A549 (cell line): ENCODE data around the gene FNDC10. TPM values are rescaled to one million over a fixed set of nuclear protein-coding genes. Genes with fewer than 3 reads are reported as not detected.

Experiments used
- ATAC-seq, 2 experiments: fragments of 200-7000 bp in 1 of 2; fragments of >200 bp in 1 of 2; cut with Nextera tagmentation in 1 of 2; cut with Tn5 transposase in 1 of 2; 3 replicates each; pipeline versions ENCODE4 v1.8.0 to v1.9.1; 2018 to 2020; ENCODE audit warnings: mild to moderate bottlenecking in 1 of 2, moderate library complexity in 1 of 2
- CTCF ChIA-PET: fragments of 300-600 bp; sonication (Branson Sonifier 250); formaldehyde crosslinking; extraction: SDS; loops from one replicate; lab custom pipeline; 2021; ENCODE audit warnings: antibody characterized with exemption, inconsistent platforms; lab: Yijun Ruan, JAX
- POLR2A ChIA-PET: fragments of 350-600 bp; formaldehyde crosslinking; extraction: SDS; loops from one replicate; lab custom pipeline; 2021; ENCODE audit warnings: antibody characterized with exemption, inconsistent platforms; lab: Yijun Ruan, JAX
- DNase-seq, 2 experiments: peaks; one replicate each; pipeline versions ENCODE4 v3.0.0 to v3.0.0-alpha.2; 2011 to 2016; ENCODE audit warnings: low read depth in 1 of 2, low spot score in 1 of 2
- FAIRE-seq: peaks from 2 replicates; lab custom pipeline; 2011; peaks lifted over from hg19 to GRCh38; lab: Jason Lieb, UNC
- H3K27ac ChIP-seq, 2 experiments: fragments of >200 bp; sonication (Bioruptor Twin); formaldehyde crosslinking; 3 replicates each; pipeline ENCODE4 v1.5.1; 2016 to 2017
- H3K4me1 ChIP-seq: fragments of >200 bp; sonication (Bioruptor Twin); formaldehyde crosslinking; 3 replicates; pipeline ENCODE4 v1.6.1; 2016
- H3K4me2 ChIP-seq: fragments of >200 bp; sonication (Bioruptor Twin); formaldehyde crosslinking; 3 replicates; pipeline ENCODE4 v1.6.1; 2016
- H3K4me3 ChIP-seq: fragments of >200 bp; sonication (Bioruptor Twin); formaldehyde crosslinking; 3 replicates; pipeline ENCODE4 v1.5.1; 2016
- H3K9me3 ChIP-seq: fragments of >200 bp; sonication (Bioruptor Twin); formaldehyde crosslinking; 3 replicates; pipeline ENCODE4 v1.6.1; 2016
- CBX2 ChIP-seq: fragments of 200-600 bp; sonication (generic); IDR thresholded peaks from 2 replicates; pipeline ENCODE4 v1.6.1; 2016; ENCODE audit warnings: low read depth, mild to moderate bottlenecking, borderline replicate concordance
- CHD2 ChIP-seq: fragments of 150-350 bp; IDR thresholded peaks from 2 replicates; pipeline ENCODE4 v1.6.1; 2014; ENCODE audit warnings: low read length; ENCODE audit not compliant: partially characterized antibody
- EHF ChIP-seq: fragments of 250-450 bp; sonication (Bioruptor Pico); IDR thresholded peaks from 2 replicates; pipeline ENCODE4 v1.5.0; 2020; ENCODE audit warnings: mild to moderate bottlenecking
- EHMT2 ChIP-seq: fragments of 200-600 bp; sonication (generic); IDR thresholded peaks from 2 replicates; pipeline ENCODE4 v1.6.1; 2016; ENCODE audit warnings: antibody characterized with exemption, low read depth, mild to moderate bottlenecking, moderate library complexity
- FOSL2 ChIP-seq, 2 experiments: fragments of 450-650 bp in 1 of 2; fragments of >200 bp in 1 of 2; sonication (Bioruptor Twin) in 1 of 2; formaldehyde crosslinking; IDR thresholded peaks; 2 replicates each; pipeline versions ENCODE4 v1.5.0 to v1.6.1; 2016 to 2020; ENCODE audit warnings: mild to moderate bottlenecking in 1 of 2, moderate library complexity in 1 of 2
- HMGXB4 ChIP-seq: fragments of 250-450 bp; sonication (Bioruptor Pico); IDR thresholded peaks from 2 replicates; pipeline ENCODE4 v1.5.0; 2021; ENCODE audit warnings: mild to moderate bottlenecking, moderate library complexity, borderline replicate concordance
- HOXA7 ChIP-seq: fragments of 250-450 bp; sonication (Bioruptor Pico); IDR thresholded peaks from 2 replicates; pipeline ENCODE4 v1.5.0; 2020; ENCODE audit warnings: mild to moderate bottlenecking, moderate library complexity
- HOXB13 ChIP-seq: fragments of 250-450 bp; sonication (Bioruptor Pico); IDR thresholded peaks from 2 replicates; pipeline ENCODE4 v1.5.0; 2020; ENCODE audit warnings: low read depth, mild to moderate bottlenecking, moderate library complexity
- KDM1A ChIP-seq: fragments of 200-600 bp; sonication (generic); IDR thresholded peaks from 2 replicates; pipeline ENCODE4 v1.6.1; 2016; ENCODE audit warnings: low read depth, mild to moderate bottlenecking
- MYC ChIP-seq: IDR thresholded peaks from 2 replicates; pipeline ENCODE4 v1.6.1; 2012; ENCODE audit warnings: mild to moderate bottlenecking, inconsistent platforms, low read length, improper control_type of control experiment, borderline replicate concordance
- NPAS2 ChIP-seq: fragments of 250-450 bp; sonication (Bioruptor Pico); IDR thresholded peaks from 2 replicates; pipeline ENCODE4 v1.8.0; 2022; ENCODE audit warnings: mild to moderate bottlenecking, moderate library complexity, borderline replicate concordance
- PHF8 ChIP-seq: fragments of 200-600 bp; sonication (generic); IDR thresholded peaks from 2 replicates; pipeline ENCODE4 v1.6.1; 2016; ENCODE audit warnings: low read depth, mild to moderate bottlenecking, antibody characterized with exemption, moderate library complexity, borderline replicate concordance
- RAD21 ChIP-seq, 2 experiments: fragments of >200 bp in 1 of 2; sonication (Bioruptor Twin) in 1 of 2; formaldehyde crosslinking in 1 of 2; IDR thresholded peaks in 1 of 2; conservative IDR thresholded peaks in 1 of 2; 2 replicates in 1 of 2; 3 replicates in 1 of 2; pipeline ENCODE4 v1.6.1; 2012 to 2018; ENCODE audit warnings: inconsistent platforms in 1 of 2
- REST ChIP-seq: fragments of 200-600 bp; sonication (generic); IDR thresholded peaks from 2 replicates; pipeline ENCODE4 v1.6.1; 2016; ENCODE audit warnings: antibody characterized with exemption, mild to moderate bottlenecking, moderate library complexity
- RNF2 ChIP-seq: fragments of 200-600 bp; sonication (generic); IDR thresholded peaks from 2 replicates; pipeline ENCODE4 v1.6.1; 2016; ENCODE audit warnings: low read depth, mild to moderate bottlenecking, antibody characterized with exemption, moderate library complexity, borderline replicate concordance
- TFCP2L1 ChIP-seq: fragments of 250-450 bp; sonication (Bioruptor Pico); IDR thresholded peaks from 2 replicates; pipeline ENCODE4 v1.5.0; 2021; ENCODE audit warnings: mild to moderate bottlenecking
- ZNF302 ChIP-seq: fragments of 250-450 bp; sonication (Bioruptor Pico); IDR thresholded peaks from 2 replicates; pipeline ENCODE4 v1.9.0; 2021; ENCODE audit warnings: inconsistent platforms, mild to moderate bottlenecking, moderate library complexity
- ZSCAN20 ChIP-seq: fragments of 250-450 bp; sonication (Bioruptor Pico); IDR thresholded peaks from 2 replicates; pipeline ENCODE4 v1.8.0; 2022; ENCODE audit warnings: mild to moderate bottlenecking, moderate library complexity
- WGBS: methylation state at CpG from one replicate; pipeline ENCODE4 v1.1.6; 2017; ENCODE audit errors: missing lambda C conversion rate; 5-methylcytosine and 5-hydroxymethylcytosine counted together
- polyA plus RNA-seq, 4 experiments: library from polyadenylated mRNA; depleted of rRNA in 3 of 4; stranded (reverse); fragments of >200 nt; fragmentation: RNase III in 1 of 4; extraction: RNeasy Plus Mini Kit Qiagen cat#74134 plus additional on column Dnase treatment in 1 of 4; gene quantifications; 2 replicates in 3 of 4; 3 replicates in 1 of 4; pipeline ENCODE4 v1.2.3, GENCODE V29; 2011 to 2017

The FNDC10 gene
- polyA plus RNA-seq, 2 of the 4 experiments (the other 2 are of a cell fraction): 0.56 to 4.0 TPM

- POLR2A ChIA-PET: no interaction called here
- no peak for TF ChIP-seq PHF8
- no peak for TF ChIP-seq MYC
- no peak for TF ChIP-seq ZSCAN20 (CRISPR knock-in tag)
- TF ChIP-seq HOXB13 (CRISPR knock-in tag): no peak
- TF ChIP-seq REST: no peak
- no peak for TF ChIP-seq FOSL2 (IDR thresholded peaks at IDR 0.05)
- no peak for TF ChIP-seq FOSL2 (CRISPR knock-in tag; IDR thresholded peaks at IDR 0.05)
These were observed 46.0 kb downstream of the FNDC10 start for GRCh38 chr1:1553821-1554494.

DNA sequence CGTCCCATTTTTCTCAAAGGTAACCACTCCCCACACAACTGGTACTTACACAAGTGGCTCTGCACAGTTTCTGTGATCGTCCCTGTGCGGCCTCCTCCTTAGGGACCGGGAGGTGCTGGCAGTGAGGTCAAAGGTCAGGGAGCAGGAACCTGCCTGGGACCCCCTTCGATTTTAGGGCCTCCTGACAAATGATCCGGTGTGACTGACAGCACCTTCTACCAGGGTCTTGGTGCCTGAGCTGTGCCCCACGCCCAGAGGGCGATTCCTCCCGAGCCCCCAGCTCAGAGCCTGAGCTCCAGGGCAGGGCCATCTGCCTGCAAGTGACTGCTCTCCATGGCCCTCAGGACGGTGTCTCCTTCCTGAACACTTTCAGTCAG, 47.7 kb downstream of the FNDC10 start:
- WGBS: 86% methylated on average over 10 of the region's 10 CpGs
- Histone ChIP-seq H3K4me2 (no peak overlapping the region), H3K9me3 (no peaks in the 10 kb centered on the region), H3K4me1 (peaks cover 6% of the 10 kb centered on the region), H3K4me3 (no peak overlapping the region), H3K27ac (no peak overlapping the region)
- no peak for FAIRE-seq
- DNase-seq: no peak
- ATAC-seq: no peak
- POLR2A ChIA-PET: no interaction called here
- CTCF ChIA-PET: interaction anchor here (1.1 to 2.2 kb wide), 2 partner anchors 10 to 20 kb away, joined by 3 to 10 read pairs; no protein-coding TSS in a partner anchor
- TF ChIP-seq RNF2 (no peak), HOXB13 (CRISPR knock-in tag) (no peak), RAD21 (conservative IDR thresholded peaks at IDR 0.05 in 1 of 2, IDR thresholded peaks at IDR 0.05 in 1 of 2) (no peak)

More at GRCh38 chr1:1553821-1554494, 46.0 kb downstream of the FNDC10 start:
- no peak overlapping the region for H3K27ac ChIP-seq
- CTCF ChIA-PET: interaction anchor here (1.0 to 1.5 kb wide), 2 partner anchors 9 to 50 kb away, joined by 3 read pairs; no protein-coding TSS in a partner anchor
- no peak for ATAC-seq
- WGBS: 94% methylated on average over 35 of the region's 35 CpGs
- no peak overlapping the region for H3K4me2 ChIP-seq
- peaks cover 6% of the 10 kb centered on the region for H3K4me1 ChIP-seq
- DNase-seq: no peak
- FAIRE-seq: no peak
- H3K4me3 ChIP-seq: no peak overlapping the region
- H3K9me3 ChIP-seq: no peaks in the 10 kb centered on the region

- DNase-seq: no peak
- H3K9me3 ChIP-seq: no peaks in the 10 kb centered on the region
- no peak for FAIRE-seq
- CTCF ChIA-PET: interaction anchor here (1.1 to 2.2 kb wide), 2 partner anchors 10 to 21 kb away, joined by 3 to 10 read pairs; no protein-coding TSS in a partner anchor
- no peak for ATAC-seq
- peaks cover 6% of the 10 kb centered on the region for H3K4me1 ChIP-seq
- TF ChIP-seq CBX2: no peak
- no peak for TF ChIP-seq HOXA7
- TF ChIP-seq CHD2: no peak
- no peak for TF ChIP-seq EHMT2
- no peak for TF ChIP-seq HMGXB4 (CRISPR knock-in tag)
- no peak for TF ChIP-seq RAD21 (conservative IDR thresholded peaks at IDR 0.05 in 1 of 2, IDR thresholded peaks at IDR 0.05 in 1 of 2)
- TF ChIP-seq EHF: no peak
- no peak for TF ChIP-seq ZSCAN20 (CRISPR knock-in tag)
- no peak for TF ChIP-seq NPAS2 (CRISPR knock-in tag)
- TF ChIP-seq ZNF302 (CRISPR knock-in tag): no peak
- TF ChIP-seq TFCP2L1: no peak
- TF ChIP-seq KDM1A: no peak
- H3K27ac ChIP-seq: no peak overlapping the region
- H3K4me2 ChIP-seq: no peak overlapping the region
- 90% methylated on average over 26 of the region's 33 CpGs for WGBS
- H3K4me3 ChIP-seq: no peak overlapping the region
- POLR2A ChIA-PET: no interaction called here
These were observed 48.2 kb downstream of the FNDC10 start for GRCh38 chr1:1551524-1552262.
